NCI-H1436 treated with DMSO at 0.1 percent for 48 hours (cell line): ENCODE results near the gene CAMTA2.
A peak's percentile ranks its signal among the peaks of the same experiment; 100 is the strongest.

Experiments
- DNase-seq: peaks from one replicate; lab custom pipeline; 2025; lab: John Stamatoyannopoulos, UW

The CAMTA2 gene

DNA sequence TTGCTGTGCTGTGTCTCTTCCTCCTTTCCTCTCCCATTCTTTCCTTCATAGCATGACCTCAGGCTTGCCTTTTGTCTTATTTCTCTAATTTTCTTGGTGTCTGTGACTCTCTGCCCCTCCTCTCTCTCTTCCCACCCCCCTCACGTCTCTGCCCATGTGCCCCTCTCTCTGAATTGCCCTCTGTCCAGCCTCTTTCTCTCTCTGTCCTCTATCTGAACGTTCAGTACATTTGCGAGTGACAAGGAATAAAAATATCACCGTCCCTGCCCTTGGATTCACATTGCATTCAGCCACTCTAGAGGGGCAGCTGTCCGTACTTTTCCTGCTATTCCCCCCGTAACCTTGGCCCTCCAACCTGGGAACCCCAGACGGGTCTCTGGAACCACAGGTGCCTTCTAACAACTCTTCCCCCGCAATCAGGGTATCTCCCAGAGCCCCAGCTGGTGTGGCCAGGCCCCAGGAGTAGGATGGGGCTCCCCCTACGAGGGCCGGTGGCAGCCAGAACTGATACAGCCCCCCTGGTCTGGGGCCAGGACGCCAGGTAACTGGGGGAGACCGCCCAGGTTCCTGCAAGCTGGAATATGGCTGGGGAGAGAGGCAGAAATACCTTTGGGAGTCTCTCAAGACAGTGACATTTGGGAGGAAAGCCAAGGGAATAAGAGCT is 12.1 kb upstream of the CAMTA2 start:
- no peak for DNase-seq

- no peak for DNase-seq
These were observed 11.4 kb upstream of the CAMTA2 start for GRCh38 chr17:4998732-4999429.

DNA sequence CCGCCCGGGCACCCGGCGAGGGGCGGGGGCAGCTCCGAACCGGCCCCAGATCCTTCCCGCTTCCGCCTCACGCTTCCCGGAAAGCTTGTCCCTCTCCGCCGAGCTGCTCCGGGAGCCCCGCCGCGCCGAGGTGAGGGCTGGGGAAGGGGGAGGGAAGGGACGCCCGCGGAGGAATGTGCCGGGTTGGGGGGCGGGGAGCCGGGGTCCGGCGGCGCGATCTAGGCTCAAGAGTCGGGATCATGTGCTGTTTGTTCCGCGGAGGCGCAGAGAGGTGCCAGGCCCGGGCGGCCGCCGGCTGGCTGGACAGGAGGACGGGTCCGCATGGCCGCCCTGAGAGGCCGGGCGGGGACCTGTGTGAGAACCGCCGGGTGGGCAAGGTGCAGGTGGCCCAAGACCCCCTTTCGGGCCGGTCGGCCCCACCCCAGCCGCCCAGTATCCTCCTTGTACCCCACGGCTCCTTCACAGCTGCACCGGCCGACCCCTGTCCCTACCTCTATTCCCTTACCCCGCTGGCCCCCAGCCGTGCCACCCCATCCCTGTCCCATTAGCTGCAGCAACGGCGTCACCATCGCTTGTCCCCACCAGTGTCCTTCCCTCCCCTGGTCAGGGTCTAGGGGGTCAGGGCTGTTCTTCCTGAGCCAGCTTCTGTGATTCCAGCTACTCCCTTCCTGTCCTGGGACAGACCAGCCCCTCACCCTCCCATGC is 10.7 kb upstream of the CAMTA2 start:
- no peak for DNase-seq

- peak; percentile 3 for DNase-seq
These were observed 10.0 kb upstream of the CAMTA2 start, which contains the start of the genes INCA1 and KIF1C for GRCh38 chr17:4997302-4998026. Gene INCA1, minus strand, starts transcription at chr17:4997522. Its CDS starts 3,085 bp downstream, at chr17:4994437. Gene KIF1C, plus strand, starts transcription at chr17:4997950. Its CDS starts 2,297 bp downstream, at chr17:5000247.

DNA sequence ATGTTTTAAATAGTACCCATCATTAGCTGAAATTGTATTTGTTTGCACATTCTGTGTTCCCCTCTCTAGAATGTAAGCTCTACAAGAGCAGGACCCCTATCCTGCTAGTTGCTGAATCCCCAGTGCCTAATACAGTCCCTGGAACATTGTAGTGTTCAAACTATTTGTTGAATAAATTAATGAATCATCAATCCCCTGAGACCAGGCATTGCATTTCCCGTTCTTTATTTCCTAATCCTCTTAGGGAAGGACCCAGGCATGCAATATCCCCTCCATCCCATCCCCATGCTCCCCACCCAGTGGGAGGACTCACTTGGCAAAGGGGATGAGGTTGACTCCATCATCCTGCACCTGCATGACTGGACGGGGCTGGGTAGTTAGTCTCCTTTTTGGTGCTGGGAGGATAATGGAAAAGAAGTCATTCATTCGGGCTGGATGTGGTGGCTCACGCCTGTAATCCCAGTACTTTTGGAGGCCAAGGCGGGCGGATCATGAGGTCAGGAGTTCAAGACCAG is 6.7 kb upstream of the CAMTA2 start:
- DNase-seq = no peak

- DNase-seq = peak; percentile 26
These were observed 492 bp upstream of the CAMTA2 start for GRCh38 chr17:4987767-4988567.

DNA sequence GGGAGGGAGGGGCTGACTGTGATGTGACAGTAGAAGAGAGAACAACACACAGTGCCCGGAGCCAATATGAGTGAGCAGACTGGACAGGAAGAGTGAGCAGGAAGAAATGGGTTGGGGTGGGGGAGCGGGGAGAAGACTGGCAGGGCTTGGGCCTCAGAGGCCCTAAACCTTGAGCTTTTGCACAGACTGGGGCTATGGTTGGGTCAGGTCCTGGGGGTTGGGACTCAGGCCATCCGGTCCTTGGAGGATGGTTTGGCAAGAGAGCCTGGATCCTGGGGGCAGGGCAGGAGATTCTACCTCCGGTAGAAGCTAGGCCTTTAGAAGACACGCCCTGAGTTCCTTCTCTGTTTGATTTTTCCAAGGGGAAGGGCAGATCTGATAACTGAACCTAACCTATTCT is 1.1 kb downstream of the CAMTA2 start:
- no peak for DNase-seq

- DNase-seq = no peak
These were observed 5.2 kb downstream of the CAMTA2 start for GRCh38 chr17:4982305-4982704.

GRCh38 chr17:4980644-4981216 is 6.7 kb downstream of the CAMTA2 start:
- no peak for DNase-seq

DNA sequence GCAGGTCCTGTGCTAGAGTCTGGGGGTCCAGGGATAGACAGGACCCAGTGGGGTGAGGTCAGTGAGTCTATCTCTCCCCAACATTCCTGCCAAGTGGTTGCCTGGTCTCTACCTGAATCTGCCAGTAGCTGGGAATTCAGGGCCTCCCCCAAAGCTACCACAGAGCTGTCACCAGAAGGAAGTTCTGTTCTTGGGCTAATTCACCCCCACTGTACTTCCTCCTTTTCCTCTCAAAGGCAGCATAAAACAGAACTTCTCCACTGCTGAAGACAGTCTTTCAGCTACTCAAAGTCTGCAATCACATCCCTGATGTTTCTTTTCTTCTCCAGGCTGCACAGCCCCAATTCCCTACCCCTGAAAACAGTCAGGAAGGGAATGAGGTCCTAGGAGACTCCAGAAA is 8.7 kb downstream of the CAMTA2 start:
- DNase-seq = no peak

DNA sequence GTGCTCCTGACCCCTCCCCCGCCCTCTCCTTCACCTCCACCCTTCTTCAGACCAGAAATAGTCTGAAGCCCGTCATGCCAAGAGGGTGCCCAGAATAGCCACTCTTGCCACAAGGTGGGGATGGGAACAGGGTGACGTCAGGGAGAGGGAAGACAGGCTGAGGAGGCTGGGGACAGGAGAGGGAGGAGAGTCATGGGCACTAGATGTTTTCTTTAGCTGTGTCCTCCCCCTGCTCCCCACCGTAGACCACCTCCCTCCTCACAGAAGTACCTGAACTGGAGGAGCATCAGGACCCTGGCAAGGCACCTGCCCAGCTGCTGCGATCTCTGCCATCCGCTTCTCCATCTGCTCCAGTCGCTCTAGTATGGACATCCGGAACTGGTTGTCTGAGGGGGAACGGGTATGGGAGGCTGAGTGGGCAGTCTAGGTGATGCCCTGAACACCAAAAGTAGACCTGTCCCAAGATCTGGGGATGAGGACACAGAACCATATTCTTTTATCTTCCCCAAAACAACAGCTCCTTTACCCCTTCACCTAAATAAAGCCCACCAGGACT is 13.3 kb downstream of the CAMTA2 start:
- DNase-seq = no peak

- DNase-seq = no peak
These were observed 14.0 kb downstream of the CAMTA2 start for GRCh38 chr17:4973256-4974114.

DNA sequence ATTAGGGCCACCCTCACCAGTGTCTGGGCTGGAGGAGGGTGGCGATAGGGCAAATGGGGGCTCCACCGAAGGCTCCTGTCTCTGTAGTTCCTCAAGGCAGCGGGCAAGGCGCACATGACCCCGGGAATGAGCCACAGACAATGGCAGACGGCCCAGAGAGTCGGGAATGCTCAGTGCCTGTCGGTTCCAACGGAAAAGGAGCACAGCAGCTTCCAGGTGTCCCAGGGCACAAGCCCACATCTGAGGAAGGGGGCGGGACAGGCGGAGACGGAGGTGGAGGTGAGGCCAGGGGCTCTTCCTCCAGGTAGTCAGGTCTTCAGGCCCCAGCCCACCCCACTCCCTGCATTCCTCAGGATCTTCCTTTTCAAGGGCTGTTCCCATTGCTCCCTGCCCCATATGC is 14.7 kb downstream of the CAMTA2 start:
- DNase-seq = no peak

GRCh38 chr17:4972322-4972721 is 15.2 kb downstream of the CAMTA2 start:
- no peak for DNase-seq

GRCh38 chr17:4971826-4972225 is 15.6 kb downstream of the CAMTA2 start:
- no peak for DNase-seq

DNA sequence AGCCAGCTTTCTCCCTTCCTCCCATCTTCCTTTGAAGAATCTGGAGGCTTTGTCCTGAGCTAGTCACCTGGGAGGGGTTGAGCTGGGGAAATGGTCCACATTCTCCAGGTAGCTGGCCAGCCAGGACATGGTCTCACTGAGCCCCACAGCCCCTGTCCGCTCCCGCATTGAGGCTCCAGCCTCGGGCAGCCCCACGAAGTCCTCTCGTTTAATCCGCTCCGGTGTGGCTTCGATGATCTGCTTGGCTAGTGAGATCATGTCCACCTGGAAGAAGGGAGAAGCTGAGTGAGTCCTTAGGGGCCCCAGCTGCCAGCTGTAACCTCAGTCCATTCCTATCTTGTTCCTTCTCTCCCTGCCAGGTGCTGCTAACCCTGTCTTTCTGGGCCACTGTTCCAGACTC is 17.2 kb downstream of the CAMTA2 start:
- no peak for DNase-seq

- DNase-seq = no peak
These were observed 17.8 kb downstream of the CAMTA2 start for GRCh38 chr17:4969551-4970173.

GRCh38 chr17:4969047-4969550 is 18.4 kb downstream of the CAMTA2 start:
- no peak for DNase-seq

DNA sequence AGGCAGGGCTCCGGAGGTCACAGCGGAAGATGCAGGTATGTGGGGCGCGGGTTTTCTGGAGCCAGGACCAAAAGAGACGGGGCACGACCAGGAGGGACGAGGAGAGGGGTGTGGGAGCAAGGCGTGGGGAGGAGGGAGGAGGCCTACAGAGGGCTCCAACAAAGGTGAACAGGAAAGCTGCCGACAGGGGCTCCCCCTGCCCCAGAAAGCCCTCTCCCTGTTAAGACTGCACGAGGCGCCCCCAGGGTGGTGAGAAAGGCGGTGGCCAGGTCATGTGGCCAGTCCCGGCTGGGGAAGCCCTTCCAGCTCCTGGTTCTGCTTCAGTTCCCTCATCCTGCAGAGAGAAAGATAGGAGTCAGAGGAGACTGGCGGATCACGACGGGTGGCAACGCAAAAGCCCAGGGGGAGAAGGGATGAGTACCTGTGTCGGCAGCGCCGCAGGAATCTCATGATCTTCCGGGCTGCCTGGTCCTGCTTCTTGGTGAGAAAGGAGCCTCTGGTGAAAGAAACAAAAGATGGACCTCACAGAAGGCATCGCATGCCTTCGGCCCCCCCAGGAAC is 18.9 kb downstream of the CAMTA2 start:
- no peak for DNase-seq
